Left colon (tissue), 2 donors: Measurements from ENCODE around the gene PRKAG1. TPM values are rescaled to one million over a fixed set of nuclear protein-coding genes. Genes with fewer than 3 reads are reported as not detected.

Experiments
- ATAC-seq: fragments of 200-7000 bp; cut with Tn5 transposase; one replicate; pipeline ENCODE4 v1.9.1; 2020; ENCODE audit warnings: mild to moderate bottlenecking, moderate library complexity
- DNase-seq, 2 donors: peaks; one replicate each; pipeline ENCODE4 v3.0.0-alpha.2; 2020
- intact Hi-C, 2 donors: fragments of 100-400 bp; cut with DNase I in 1 of 2; cut with micrococcal nuclease in 1 of 2; formaldehyde crosslinking; loops; one replicate each; pipeline versions ENCODE4 v1.11.2 to v1.14.0; 2022; cut with DNase I, micrococcal nuclease
- total RNA-seq, 2 donors: library from RNA; stranded (reverse); fragmentation: NEBNext Ultra II Directional; extraction: Animal tissue kit (Norgen Biotek cat#: 25700); gene quantifications; one replicate each; pipeline ENCODE4 v1.2.1, GENCODE V29; 2021
- donor health status: DM: no; HTN: no; CAD: no.
- donor health status: DM: yes; HTN: yes; CAD: no.

The PRKAG1 gene
- total RNA-seq, 2 donors from 2014 or later, result 52.0 to 53.9 TPM

- intact Hi-C loops, result no loop called here
- DNase-seq, result no peak
- ATAC-seq, result no peak
Measured at GRCh38 chr12:49051373-49051764, 32.8 kb upstream of the PRKAG1 start.

GRCh38 chr12:49050507-49051372, 32.2 kb upstream of the PRKAG1 start:
- intact Hi-C loops, result no loop called here
- no peak for ATAC-seq
- DNase-seq, result no peak

- no peak for DNase-seq
- no peak for ATAC-seq
- intact Hi-C loops, result no loop called here
Measured at GRCh38 chr12:49049566-49050224, 31.1 kb upstream of the PRKAG1 start.

GRCh38 chr12:49048953-49049352, 30.4 kb upstream of the PRKAG1 start:
- DNase-seq (no peak), ATAC-seq (no peak)
- intact Hi-C loops, result no loop called here

GRCh38 chr12:49046129-49046895, 27.7 kb upstream of the PRKAG1 start:
- intact Hi-C loops, result no loop called here
- DNase-seq (no peak), ATAC-seq (no peak)

- no peak for DNase-seq
- no peak for ATAC-seq
- intact Hi-C loops, result no loop called here
Measured at GRCh38 chr12:49044660-49045059, 26.1 kb upstream of the PRKAG1 start.

- ATAC-seq (peak; percentile 67), DNase-seq (peak in 1 of 2 donors; percentile 72)
- intact Hi-C loops, result no loop called here
Measured at GRCh38 chr12:49043856-49044258, 25.3 kb upstream of the PRKAG1 start.

- DNase-seq (no peak), ATAC-seq (no peak)
- intact Hi-C loops, result no loop called here
Measured at GRCh38 chr12:49043241-49043640, 24.7 kb upstream of the PRKAG1 start.

- intact Hi-C loops, result no loop called here
- DNase-seq, result no peak
- no peak for ATAC-seq
Measured at GRCh38 chr12:49041881-49042484, 23.4 kb upstream of the PRKAG1 start.

GRCh38 chr12:49041036-49041880, 22.7 kb upstream of the PRKAG1 start:
- ATAC-seq, result no peak
- intact Hi-C loops, result no loop called here
- DNase-seq, result no peak

- DNase-seq, result no peak
- no peak for ATAC-seq
- intact Hi-C loops, result no loop called here
Measured at GRCh38 chr12:49040364-49040855, 21.8 kb upstream of the PRKAG1 start.

- no peak for DNase-seq
Measured at GRCh38 chr12:49039421-49040363, 21.1 kb upstream of the PRKAG1 start.

GRCh38 chr12:49038291-49038955, 19.8 kb upstream of the PRKAG1 start:
- peak in 1 of 2 donors; percentile 3 for DNase-seq
- intact Hi-C loops, result no loop called here
- no peak for ATAC-seq

More at GRCh38 chr12:49039421-49040363, 21.1 kb upstream of the PRKAG1 start:
- no peak for ATAC-seq
- intact Hi-C loops, result no loop called here

- intact Hi-C loops, result no loop called here
- ATAC-seq, result no peak
- DNase-seq, result peak in 1 of 2 donors; percentile 1
Measured at GRCh38 chr12:49037947-49038237, 19.3 kb upstream of the PRKAG1 start.

- DNase-seq (no peak), ATAC-seq (no peak)
- intact Hi-C loops, result no loop called here
Measured at GRCh38 chr12:49037111-49037946, 18.8 kb upstream of the PRKAG1 start.

GRCh38 chr12:49036029-49036428, 17.5 kb upstream of the PRKAG1 start:
- intact Hi-C loops, result no loop called here
- no peak for ATAC-seq
- DNase-seq, result no peak
